Measurements from ENCODE around the gene CCT6B.

GRCh38 chr17:35006345-35006744 is 45.1 kb upstream of the CCT6B start:
- TF ChIP-seq CTCF (conservative IDR thresholded peaks at IDR 0.05; ENCODE audit: low read length): no peak
- no peak for TF ChIP-seq EZH2phosphoT487 (IDR thresholded peaks at IDR 0.05; ENCODE audit: borderline replicate concordance)
